Measurements from ENCODE around the gene SPP2.

The SPP2 gene, protein sequence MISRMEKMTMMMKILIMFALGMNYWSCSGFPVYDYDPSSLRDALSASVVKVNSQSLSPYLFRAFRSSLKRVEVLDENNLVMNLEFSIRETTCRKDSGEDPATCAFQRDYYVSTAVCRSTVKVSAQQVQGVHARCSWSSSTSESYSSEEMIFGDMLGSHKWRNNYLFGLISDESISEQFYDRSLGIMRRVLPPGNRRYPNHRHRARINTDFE

DNA sequence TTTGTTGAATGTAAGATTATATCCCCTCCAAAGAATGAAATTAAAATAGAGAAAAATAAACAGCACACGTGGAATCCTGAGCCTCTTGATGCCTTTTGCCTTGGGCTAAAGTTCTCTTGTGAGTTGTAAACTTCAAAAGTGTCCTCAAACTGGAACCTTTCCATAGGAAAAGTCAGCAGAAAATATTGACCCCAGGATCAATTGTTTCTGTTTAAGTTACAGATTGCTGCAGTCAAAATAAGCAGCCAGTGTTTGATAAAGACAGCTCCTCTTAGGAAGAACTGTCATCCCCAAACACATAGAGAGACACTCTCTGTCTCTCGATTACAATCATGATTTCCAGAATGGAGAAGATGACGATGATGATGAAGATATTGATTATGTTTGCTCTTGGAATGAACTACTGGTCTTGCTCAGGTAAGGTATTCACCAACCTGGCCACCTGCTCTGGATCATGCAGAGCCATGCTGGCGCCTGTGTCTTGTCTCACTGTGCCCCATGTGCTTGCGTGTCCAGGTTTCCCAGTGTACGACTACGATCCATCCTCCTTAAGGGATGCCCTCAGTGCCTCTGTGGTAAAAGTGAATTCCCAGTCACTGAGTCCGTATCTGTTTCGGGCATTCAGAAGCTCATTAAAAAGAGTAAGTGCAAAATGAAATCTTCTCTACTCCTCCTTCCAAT, at the start of gene SPP2:
Gene SPP2 (plus strand): TSS at position 248 of the 681 bp plus-strand sequence. CDS start 85 bp downstream, at position 333.
- no peak for DNase-seq

- DNase-seq: no peak
Observed at GRCh38 chr2:234001380-234002160, 48.9 kb upstream of the SPP2 start.

DNA sequence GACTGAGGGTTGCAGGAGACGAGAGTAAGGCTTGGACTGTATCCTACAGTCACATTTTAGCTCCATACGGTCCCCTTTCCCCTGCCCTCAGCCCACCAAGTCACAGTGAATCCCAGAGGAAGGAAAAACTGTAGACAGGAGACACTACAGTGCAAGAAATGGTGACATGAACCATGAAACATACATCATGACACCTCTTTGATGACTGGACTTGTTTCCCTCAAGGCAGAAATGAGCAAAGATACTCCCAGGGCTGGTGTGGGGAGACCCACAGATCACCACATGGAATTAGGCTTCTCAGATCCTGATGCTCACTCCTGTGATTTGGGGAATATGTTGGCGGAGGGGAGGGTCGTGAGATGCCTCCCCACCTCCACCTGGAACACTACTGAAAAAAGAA, 48.2 kb upstream of the SPP2 start:
- no peak for DNase-seq

- no peak for DNase-seq
Observed at GRCh38 chr2:234003972-234004617, 46.4 kb upstream of the SPP2 start.

DNA sequence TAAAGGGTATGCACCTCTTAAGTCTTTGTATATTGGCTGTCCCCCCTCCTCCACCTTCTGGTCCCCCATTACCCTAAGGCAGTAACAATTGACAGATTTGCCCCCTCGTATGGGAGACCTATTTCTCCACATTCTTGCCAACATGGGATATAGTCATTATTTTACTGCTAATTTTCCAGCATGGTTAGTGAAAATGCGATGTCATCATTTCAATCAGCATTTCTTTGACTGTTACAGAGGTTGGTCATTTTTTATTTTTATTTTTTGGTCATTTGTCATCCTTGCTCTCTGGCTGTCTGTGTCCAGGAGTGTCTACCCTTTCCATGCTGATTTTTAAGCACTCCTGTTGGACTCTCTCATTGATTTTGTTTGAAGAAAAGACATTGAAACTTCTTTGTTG, 45.4 kb upstream of the SPP2 start:
- DNase-seq: no peak

- DNase-seq: no peak
Observed at GRCh38 chr2:234006501-234006900, 44.0 kb upstream of the SPP2 start.

DNA sequence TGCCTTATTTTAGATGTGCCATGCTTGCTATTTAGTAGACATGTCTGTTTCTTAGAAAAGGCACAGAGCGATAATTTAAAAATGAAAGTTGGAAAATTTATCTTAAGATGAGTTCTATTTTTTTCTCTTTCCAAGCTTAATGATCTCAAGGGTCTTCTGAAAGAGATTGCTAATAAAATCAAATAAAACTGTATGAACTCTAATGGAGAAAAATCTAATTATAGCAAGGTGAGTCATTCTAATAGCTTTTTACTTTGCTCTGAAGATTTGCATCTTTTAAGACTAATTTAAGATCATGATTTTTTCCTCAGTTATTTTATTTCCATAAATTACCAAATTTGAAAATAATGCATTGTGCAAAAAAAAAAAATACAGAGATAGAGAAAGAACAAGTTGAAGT, 36.1 kb upstream of the SPP2 start:
- DNase-seq: no peak

DNA sequence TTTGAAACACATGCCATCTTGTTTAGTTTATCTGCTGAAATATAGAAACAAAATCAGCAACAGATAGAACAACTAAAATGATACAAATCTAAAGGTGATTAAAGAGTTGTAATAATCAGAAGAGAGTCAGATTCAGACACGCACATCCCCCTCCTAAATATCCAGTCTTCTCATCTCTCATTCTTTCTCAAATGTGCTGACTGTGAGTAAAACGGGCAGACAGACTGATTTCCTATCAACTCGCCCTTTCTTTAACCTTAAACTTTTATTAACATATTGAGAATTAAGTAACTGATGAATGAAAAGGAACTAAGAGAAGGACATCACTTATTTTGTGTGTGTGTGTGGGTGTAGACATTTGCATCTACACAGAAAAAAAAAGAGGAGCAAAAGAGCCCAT, 34.6 kb upstream of the SPP2 start:
- DNase-seq: no peak

GRCh38 chr2:234019896-234020295, 30.6 kb upstream of the SPP2 start:
- no peak for DNase-seq

- DNase-seq: no peak
Observed at GRCh38 chr2:234020332-234020731, 30.2 kb upstream of the SPP2 start.

GRCh38 chr2:234022424-234022823, 28.1 kb upstream of the SPP2 start:
- DNase-seq: no peak

GRCh38 chr2:234024304-234024703, 26.2 kb upstream of the SPP2 start:
- DNase-seq: no peak

DNA sequence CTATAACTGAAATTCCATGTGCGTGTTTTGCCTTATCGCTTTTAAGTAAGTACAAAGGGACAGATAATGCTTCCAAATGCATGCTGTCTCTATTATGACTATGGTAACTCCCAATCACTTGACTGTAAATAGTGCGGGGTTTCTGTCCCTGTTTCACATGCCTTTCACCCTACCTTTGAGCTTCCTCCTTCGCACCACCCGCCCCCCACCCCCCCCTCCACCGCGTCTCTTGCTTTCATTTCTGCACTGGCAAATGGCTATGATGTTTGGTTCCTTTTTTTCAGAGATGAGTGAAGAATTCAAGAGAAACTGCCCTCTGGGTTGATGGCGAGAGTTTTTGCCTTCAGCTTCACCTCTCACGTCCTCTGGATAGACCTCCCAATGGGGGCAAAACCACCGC, 25.0 kb upstream of the SPP2 start:
- DNase-seq: no peak

DNA sequence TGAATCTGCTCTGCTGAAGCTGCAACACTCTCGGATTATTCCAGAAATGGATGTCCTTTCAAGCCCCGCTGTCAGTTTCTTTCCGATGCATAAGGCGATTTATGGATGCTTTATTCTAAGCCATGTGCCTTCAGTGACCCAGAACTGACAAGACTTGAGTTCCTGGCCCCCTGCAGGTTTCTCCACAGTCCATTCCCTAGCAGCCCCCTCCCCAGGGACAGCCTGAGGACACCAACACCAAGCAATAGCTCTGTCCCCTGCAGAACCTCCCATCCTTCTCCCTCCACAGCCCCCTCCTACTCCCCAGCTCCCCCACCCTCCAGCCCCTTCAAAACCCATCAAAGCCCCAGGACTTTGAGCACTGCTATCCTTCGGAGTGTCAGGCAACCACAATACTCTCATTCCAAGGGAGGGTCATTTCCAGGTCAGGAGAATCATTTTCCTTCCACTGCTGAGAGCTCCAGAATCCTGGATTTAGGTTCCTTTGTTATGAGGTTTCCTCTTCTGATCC, 24.6 kb upstream of the SPP2 start:
- DNase-seq: no peak

- no peak for DNase-seq
Observed at GRCh38 chr2:234026693-234027254, 23.7 kb upstream of the SPP2 start.

DNA sequence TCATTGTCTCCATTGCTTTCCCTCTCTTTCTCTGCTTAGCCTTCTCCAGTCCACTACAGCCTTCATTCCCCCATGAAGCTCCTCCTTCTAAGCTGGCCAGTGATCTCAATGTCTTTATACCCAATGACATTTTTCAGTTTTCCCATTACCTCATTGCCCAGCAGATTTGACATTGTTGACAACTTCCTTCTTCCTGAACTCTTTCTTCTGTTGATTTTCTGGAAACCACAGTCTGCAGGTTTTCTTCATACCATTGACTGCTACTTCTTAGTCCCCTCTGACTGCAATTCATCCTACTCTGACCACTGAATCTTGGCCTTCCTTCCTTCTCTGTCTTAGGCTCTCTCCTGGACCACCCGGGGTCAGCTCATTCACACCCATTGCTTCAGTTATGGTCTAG, 22.9 kb upstream of the SPP2 start:
- DNase-seq: no peak

GRCh38 chr2:234029150-234029733, 21.3 kb upstream of the SPP2 start:
- no peak for DNase-seq

GRCh38 chr2:234031207-234031606, 19.3 kb upstream of the SPP2 start:
- no peak for DNase-seq

- no peak for DNase-seq
Observed at GRCh38 chr2:234032279-234032856, 18.1 kb upstream of the SPP2 start.

DNA sequence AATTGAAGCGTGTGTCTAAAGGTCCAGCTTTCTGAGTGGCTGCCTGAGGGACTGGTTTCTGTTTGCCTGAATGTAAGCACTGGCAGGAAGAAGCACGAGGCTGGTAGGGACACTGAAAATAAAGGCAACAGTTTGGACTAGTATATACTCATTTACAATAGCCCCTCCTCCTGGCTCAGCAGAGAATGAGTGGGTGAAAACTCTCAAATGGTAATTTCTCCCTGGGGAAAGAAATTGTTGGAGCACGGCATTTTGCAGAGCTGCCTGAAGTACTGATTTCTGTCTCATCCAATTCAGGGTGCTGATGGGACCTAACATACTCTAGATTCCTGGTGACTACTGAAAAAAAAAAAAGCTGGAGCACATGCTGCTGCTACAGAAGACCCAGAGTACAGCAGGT, 17.3 kb upstream of the SPP2 start:
- no peak for DNase-seq

- DNase-seq: no peak
Observed at GRCh38 chr2:234033885-234034284, 16.6 kb upstream of the SPP2 start.

DNA sequence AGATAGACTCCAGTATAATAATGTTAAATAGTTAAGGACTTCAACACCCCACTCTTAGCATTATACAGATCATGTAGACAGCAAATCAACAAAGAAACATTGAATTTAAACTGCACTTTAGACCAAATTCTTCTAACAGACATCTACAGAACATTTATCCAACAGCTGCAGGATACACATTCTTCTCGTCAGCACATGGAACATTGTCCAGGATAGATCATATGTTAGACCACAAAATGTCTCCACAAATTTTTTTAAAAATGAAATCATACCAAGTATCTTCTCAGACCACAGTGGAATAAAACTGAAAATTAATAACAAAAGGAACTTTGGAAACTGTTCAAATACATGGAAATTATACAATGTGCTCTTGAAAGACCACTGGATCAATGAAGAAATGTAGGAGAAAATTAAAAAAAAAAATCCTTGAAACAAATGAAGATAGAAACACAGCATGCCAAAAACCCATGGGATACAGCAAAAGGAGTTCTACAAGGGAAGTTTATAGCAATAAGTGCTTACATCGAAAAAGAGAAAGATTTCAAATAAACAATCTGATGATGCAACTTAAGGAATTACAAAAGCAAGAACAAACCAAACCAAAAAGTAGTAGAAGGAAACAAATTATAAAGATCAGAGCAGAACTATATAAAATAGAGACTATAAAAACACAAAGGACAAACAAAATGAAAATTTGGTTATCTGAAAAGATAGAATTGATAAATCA, 12.3 kb upstream of the SPP2 start:
- DNase-seq: no peak
